ENCODE data around the gene MRPL11.

GRCh38 chr11:66467756-66468155 is 29.1 kb upstream of the MRPL11 start:
- TF ChIP-seq CTCF (IDR thresholded peaks at IDR 0.05): no peak
- TF ChIP-seq EZH2 (IDR thresholded peaks at IDR 0.05; ENCODE audit: borderline replicate concordance, insufficient read depth, low read depth, low read length, poor library complexity, severe bottlenecking): no peak
